OCI-M2 (cell line): ENCODE data around the gene PARD3B.

Experiments used
- DNase-seq: peaks from one replicate; lab custom pipeline; 2025; ENCODE audit not compliant: unreplicated experiment; lab: John Stamatoyannopoulos, UW

PARD3B gene

DNA sequence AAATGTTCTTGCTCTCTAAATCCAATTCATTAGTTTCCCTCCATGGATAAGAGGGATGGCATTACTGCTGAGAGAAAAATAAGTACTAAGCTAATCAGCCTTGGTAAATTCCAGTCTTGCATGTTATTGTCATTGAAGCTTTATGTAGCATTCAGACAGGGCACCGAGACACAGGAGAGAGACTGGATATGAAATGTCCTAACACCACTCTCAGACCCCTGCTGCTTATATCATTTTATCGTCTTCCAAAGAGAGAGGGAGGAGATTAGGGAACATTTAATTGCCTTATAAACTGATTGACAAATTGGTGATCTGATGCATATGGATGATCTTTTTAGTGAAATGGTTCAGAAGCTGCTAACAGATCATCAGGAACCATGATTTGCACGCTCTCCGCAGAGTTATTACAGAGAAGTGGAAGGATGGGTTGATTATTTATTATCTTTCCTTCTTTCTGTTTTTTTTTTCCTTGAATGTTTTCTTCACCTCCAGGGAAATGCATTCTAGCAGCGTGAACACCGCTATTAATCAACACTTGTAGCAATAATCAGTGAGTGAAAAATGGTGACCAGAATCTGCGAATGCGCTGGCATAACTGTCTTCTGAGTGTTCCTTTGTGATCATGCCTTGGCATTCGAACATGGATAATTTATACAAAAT lies 986.3 kb downstream of the PARD3B start:
- no peak for DNase-seq

DNA sequence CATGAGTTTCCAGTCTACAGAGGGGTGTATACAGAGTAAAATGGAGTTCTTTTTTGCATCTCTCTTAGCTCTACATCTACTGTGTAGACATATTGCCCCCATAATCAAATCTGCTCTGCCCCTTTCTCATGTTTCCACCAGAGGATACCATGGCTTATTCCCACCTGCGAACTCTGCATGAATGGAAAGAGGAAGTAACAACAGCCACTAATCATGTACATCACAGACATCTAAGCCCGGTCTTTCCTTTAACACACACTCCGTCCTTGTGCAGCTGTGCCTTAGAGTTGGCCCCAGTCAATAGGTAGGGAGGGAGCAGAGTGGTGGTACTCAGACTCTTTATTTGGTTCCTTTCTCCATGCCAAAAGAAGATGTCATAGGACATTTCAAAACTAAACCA lies 989.7 kb downstream of the PARD3B start:
- DNase-seq, result no peak

DNA sequence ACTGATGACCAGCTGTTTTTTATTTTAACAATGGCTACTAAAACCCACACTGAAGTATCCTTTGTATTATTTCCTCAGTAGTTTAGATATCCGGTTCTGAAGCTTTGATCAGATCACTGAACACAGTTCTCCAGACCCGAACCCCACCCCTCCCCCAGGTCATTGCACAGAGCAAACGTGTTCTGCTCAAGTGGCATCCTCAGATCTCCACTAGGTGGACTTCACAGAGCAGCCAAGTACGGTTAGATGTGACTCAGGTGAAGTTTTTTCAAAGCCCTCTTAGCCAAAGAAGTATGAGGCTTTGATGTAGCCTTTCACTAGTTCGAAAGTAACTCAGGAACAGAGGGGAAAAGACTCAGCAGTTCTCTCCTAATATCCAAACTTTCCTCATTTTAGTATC lies 994.3 kb downstream of the PARD3B start:
- no peak for DNase-seq

DNA sequence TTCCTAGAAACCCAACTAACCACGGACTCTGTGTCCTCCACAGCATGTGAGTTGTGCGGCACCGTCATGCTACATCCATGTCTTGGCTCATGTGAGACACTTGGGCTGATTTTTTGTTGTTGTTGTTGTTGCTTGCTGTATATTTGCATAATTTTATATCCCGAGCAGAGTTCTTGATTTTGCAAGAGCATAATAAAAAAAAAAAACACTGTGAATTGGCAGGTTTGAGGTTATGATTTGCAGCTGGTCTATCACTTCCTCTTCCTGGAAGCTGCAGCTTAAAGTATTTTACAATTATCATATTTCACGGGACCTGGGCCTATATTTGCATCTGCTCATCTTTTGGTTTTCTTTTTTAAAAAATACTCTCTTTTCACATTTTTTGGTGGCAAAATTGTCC lies 994.8 kb downstream of the PARD3B start:
- DNase-seq, result no peak

DNA sequence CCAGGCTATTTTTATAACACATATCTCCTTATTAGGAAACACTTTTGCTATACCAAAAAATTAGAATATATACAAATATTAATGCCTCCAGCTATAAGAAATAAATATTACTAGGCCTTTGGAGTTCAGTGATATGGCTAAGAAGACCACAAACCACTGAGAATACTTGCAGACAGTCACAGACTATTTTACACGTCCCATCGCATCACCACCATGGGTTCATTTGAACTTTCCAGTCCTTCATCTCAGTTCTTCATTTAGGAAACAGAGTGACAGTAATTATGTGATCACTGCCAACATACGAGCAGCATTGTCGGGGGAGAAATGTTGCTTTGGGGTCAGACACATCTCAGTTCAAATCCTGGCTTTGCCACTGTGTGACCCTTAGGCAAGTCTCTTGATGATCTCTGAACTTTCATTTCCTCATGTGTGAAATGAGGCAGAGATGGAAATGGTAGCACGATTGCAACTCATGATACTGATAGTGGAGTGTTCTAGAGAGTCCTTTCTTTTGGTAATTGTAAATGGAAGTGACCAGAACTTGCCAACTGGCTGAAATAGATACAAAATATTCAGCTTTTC lies 998.1 kb downstream of the PARD3B start:
- DNase-seq, result no peak

DNA sequence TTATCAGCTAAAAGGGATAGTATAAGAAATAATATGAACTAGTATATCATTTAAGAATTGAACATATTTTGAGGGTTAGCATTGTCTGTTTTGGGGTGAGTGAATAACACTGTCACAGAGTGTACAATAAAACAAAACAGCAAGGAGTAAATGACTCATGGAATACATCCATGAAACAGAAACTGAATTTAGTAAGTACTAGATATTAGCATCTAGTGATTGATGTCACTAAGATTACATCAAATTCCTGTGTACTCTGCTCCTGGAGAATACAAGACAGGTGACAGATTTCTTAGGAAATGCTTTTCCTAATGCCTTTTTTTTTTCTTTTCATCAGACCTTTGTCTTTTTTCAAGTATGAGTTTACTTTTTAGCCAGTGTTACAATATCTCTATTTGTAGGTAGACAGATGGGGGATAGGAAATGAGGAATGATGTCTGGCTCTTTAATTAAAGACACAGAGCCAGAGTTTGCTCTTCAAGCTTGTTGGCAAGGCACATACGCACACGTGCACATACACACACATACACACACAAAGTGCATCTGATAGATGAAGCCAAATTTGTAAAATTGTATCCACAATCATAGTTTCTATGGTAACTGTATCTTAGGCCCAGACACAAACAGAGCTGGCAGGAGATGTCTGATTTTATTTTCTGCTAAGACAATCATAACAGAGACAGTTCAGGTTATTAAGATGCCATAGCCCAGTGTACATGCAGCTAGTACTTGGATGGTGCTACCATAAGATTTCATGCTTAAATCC lies 998.8 kb downstream of the PARD3B start:
- no peak for DNase-seq

DNA sequence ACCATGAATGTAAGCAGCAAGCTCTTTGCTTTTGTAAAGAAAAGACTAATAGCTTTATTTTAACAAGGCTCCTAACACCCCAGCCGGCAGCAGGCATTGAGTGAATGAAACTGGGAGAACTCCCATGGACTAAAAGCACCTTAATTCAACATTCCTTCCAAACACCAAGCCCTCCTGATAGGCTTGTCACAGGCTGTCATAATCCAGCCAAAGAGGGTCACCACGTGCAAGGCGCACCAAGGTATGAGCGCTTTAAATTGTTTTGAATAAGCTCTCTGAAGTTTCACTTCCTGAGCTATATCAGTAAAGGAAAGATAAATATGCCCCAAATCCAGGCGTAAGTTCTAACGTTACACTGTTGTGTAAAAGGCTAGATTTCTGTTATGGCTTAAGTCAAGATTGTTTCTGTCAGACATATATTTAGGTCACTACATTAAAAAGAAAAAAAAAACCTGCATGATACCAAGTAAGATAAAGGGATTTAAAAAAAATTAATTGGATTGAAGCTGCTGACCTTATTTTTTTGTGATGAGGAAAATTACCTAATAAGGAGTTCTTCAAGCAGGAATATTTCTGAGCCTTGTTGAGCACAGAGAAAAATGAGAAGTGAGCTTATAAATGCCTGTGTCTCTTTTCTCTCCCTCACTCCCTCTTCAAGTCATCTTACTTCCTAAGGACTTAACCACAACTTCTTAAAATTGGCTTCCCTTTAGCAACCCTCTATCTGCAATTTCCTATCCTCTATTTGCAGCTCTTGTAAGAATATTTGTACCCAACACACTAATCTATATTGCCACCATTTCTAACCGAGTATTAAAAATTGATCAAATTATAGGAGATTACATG lies 1000.9 kb downstream of the PARD3B start:
- DNase-seq, result no peak

DNA sequence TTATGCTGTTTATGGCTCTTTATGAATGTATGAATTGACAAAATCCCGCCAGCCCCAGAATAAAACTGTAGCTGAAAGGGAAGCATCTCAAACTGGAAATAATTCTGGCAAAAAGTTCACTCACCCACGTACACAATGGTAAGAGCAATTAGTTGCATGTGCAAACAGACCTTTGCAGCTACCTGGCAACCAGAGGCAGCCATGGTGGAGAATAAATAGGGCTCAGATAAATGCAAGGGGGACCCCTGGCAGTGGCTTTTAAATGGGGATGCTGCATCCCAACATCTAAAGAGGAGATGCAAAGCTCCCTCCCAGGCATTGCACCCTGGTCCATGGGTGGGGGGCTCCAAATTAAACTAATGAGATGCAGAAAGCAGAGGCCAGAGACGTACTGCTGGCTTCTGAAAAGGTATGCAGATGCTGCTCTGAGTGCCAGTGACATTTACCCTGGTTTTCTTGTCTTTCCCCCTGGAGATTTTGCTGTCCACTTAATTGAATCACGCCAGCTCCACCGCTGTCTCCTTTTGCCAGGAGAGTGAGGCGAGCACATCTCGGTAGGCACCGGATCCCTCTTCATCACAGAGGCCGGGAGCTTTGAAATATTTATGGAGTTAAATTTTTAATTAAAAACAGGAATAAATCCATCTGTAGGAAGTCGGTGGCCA lies 1010.4 kb downstream of the PARD3B start:
- no peak for DNase-seq

DNA sequence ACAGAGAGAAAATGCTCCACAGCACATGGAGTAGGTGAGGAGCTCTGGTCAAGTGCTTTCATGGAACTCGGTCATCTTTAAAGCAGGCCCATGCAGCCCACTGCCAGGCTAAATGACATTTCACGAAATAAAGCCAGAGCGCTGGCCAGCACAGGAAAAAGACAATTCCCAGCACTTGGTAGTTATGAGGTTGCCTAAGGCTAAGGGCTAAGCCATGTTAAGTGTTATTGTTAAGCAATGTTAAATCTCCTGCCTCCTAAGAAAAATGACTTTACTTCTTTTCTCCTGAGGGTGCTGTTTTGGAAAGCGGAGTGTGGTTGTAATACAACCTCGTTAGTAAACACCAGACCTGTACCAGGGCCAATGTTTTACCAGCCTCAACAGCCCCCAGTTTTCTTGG lies 1011.1 kb downstream of the PARD3B start:
- no peak for DNase-seq

DNA sequence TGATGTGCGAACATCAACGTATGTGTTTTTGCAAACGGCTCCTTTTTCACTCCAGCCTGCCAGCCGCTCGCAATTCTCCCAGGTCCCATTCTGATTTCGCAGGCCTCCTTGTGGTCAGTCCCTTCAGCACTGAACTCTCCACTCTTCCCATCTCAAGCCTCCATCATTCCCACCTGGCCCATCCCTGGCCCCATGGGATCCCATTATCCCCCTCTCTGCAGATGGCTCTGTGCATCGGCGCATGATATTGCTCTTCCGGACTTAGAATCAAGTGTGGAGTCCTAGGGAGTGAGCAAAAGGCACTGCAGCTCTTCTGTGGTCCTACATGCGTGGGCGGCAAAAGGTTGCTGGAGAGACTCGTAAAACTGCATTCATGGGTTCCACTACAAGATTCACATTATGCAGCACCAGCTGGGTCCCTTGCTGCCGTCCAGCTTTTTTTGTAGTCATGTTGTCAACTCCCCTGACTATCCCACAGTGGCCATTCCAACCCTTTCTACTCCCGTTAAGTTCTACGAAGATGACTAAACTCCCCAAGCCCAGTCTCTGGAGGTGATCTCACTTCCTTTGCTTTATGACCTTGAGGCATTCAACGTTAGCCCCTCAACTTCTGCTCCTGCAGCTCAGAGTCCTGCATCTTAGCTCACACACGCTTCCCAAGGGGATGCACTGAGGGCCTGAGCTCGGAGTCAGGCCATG lies 1011.7 kb downstream of the PARD3B start:
- DNase-seq, result no peak

DNA sequence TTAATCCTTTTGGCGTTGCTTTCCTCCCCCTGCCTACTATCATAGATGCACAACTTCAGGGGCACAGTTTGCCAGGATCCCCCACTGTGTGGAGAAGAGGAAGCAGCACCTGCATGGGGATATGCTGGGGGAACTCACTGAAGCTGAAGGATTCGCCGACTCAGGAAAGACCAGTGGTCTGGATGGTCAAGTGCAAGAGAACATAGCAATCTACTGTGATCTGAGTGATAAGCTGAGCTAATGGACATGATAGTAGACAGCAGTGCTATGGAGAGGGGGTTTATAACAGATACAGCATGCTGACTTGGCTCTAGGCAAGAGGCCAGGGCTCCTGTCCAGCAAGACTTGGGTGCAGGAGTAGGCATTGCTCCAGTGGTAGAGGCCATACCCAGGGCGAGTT lies 1012.6 kb downstream of the PARD3B start:
- DNase-seq, result no peak

DNA sequence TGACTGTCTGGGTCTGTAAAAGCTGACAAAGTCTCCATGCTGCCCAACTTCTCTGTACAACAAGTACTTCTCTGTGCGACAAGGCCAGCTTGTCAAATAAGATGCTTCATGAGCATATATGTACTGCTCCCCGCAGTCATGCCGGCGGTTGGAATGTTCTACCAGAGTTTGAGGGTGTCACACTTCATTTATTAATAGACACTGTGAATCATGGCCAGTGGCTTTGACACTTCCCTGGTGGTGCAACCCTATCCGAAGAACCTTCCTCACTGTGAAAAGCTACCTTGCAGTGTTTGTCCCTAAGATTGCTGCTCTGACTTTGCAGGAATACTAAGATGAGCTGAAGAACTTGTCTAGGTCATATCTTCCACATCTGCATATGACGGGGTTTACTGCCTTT lies 1016.2 kb downstream of the PARD3B start:
- no peak for DNase-seq

DNA sequence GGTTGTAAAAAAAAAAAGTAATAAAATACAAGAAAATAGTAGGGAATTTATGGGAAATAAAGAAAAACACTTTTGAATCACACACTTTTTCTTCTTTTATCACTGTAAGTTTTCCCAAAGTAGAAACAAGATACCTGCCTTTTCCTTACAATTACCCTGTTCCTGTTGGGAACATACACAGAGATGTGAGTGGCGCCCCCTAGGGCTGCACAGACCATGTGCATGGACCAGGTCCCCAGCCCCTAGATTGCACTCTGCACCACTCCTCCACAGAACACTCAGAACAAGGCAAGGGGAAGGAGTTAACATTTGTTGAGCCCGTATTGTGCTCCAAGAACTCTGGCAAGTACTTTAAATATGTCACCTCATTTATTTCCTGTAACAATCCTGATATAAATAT lies 1018.4 kb downstream of the PARD3B start:
- DNase-seq, result no peak

DNA sequence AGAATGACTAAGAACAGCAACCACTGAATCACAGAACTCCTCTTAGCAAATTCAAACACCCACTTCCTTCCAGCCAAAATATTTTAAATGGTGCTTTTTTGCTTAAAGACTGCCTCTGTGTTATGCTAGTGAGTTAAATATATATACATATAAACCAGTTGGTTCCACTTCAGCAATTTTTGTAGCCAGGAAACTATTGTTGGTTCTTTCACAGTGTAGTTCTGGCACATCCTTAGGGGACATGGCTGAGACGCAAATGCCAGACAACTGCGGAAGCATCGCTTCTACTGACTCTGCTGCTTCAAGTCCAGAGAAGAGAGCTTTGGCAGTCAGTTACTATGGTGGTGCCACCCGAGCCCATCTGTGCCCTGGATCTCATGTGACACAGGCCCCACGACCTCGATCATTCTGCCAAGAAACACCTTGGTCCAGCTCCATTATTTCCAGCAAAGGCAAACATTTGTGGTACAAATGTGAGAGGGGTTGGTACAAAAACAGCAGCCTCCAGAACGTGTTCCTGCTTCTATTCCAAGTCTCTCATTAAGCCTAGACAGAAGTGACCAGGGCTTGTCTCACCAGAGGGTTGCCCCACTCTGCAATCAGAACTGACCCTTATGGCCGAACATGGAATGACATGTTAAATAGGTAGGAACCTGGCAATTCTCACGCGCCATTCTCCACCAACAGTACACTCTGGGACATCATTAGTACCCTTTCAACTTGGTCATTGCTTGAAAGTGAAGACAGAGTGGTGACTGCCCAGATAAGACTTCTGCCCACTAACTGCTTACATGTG lies 1019.3 kb downstream of the PARD3B start:
- DNase-seq, result no peak

DNA sequence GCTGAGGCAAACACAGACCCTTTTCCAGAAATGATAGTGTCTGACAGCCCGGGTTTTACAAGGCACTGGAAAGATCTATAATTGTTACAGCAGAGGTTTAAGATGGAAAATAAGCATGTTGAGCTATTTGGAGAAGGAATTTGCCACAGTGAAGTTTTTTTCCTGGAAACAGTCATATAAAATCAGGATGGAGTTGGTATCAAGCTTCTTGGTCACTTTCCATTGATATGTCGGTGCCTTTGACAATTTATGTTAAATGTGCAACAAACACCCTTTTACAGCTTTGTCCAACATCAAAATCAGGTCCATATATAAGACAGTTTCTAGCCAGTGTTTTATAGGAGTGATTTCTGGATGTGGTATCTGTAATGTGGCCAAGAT lies 1019.9 kb downstream of the PARD3B start:
- DNase-seq, result no peak

DNA sequence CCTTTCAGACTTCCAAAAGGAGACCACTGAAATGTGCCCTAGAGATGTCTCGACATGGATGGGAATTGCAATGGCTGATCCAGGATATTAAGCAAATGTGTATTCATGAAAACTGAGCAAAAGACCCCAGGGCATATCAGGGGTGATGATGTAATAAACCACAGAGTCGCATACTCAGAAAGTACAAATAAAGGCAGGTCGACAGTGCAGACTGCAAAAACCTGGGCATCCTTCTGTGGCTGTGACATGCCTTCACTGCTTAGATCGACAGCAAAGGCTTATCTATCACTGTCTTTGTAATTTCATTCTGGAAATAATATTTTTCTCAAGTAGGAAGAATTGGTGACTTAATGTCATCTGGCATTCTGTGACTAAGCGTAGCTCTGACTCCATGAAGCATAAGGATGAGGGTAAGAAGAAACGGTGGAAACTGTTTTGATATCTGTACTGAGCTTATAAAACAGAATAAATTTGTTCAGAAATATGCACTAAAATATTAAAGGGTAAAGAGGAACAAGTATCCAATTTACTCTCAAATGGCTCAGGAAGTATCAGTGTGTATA lies 1021.4 kb downstream of the PARD3B start:
- DNase-seq, result no peak

DNA sequence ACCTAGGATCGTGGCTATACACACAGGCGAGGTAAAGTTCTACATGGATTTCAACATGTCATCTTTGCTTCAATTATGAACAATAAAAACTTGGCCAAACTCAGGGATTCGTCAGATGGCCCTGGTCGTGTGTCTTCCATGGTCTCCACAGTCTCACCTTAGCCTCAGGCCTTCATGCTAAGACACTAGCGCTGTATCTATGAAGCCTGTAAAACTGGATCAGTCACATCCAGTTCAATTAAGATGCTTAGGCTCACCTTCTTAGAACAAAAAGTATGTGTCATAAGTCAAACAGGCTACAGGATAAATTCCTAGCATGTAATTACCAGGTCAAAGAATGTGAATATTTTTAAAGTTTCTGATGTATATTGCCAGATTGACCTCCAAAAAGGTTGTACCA lies 1023.3 kb downstream of the PARD3B start:
- no peak for DNase-seq

DNA sequence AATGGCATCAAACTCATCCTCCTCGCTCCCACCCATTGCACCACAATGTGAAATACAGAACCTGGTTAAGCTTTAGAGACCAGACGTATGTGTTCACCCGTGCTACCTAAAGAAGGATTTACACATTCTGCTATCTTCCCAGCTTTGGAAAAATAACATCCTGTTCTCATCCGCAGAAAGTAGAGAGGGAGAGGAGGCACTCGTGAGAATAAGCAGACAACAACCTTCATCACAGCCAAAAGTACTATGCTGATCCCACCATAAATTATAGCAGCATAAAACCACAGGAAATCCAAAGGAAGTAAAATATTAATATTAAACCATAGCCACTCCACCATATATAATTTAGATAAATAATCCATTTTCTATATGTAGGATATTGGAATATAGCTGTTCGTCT lies 1025.4 kb downstream of the PARD3B start:
- no peak for DNase-seq

DNA sequence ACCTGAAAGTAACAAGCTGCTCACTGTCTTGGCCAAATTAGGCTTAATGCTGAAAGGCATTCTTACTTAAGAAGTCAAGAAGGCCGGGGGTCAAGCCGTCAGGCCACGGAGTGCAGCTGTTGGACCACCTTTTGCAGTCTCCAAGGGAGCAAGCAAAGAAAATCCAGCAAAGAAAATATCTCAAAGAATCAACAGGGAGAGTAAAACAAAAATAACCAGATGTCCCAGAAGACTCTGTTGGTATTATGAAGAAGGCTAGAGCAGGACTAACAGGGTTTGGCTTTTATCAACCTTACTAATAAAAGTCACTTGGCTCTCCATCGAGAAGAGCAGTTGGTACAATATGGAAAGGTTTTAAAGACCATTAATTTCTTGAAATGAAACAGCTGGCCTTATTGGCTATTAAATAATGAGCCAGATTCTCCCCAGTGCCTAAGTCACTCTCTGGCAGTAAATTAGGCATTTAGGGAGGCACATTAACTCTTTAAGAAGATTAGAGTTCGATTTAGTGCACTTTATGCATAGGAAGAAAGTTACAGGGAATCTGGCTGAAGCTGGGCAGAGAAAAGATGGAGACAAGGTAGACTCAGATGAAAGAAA lies 1026.2 kb downstream of the PARD3B start:
- DNase-seq, result no peak
